GM12872 (cell line): ENCODE data around the gene BRICD5.

Experiments used
- TF ChIP-seq, protein P1 (sequence below): IDR thresholded peaks from 3 replicates; pipeline ENCODE4 v1.5.1; 2011; ENCODE audit warnings: low read depth, mild to moderate bottlenecking, low read length, moderate library complexity; ENCODE audit not compliant: insufficient read depth

Gene BRICD5

GRCh38 chr16:2184962-2185361, 25.7 kb downstream of the BRICD5 start:
- TF ChIP-seq, protein P1, sequence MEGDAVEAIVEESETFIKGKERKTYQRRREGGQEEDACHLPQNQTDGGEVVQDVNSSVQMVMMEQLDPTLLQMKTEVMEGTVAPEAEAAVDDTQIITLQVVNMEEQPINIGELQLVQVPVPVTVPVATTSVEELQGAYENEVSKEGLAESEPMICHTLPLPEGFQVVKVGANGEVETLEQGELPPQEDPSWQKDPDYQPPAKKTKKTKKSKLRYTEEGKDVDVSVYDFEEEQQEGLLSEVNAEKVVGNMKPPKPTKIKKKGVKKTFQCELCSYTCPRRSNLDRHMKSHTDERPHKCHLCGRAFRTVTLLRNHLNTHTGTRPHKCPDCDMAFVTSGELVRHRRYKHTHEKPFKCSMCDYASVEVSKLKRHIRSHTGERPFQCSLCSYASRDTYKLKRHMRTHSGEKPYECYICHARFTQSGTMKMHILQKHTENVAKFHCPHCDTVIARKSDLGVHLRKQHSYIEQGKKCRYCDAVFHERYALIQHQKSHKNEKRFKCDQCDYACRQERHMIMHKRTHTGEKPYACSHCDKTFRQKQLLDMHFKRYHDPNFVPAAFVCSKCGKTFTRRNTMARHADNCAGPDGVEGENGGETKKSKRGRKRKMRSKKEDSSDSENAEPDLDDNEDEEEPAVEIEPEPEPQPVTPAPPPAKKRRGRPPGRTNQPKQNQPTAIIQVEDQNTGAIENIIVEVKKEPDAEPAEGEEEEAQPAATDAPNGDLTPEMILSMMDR, result no peak

- TF ChIP-seq, protein P1, result no peak
Observed at GRCh38 chr16:2184346-2184745, 26.3 kb downstream of the BRICD5 start.

DNA sequence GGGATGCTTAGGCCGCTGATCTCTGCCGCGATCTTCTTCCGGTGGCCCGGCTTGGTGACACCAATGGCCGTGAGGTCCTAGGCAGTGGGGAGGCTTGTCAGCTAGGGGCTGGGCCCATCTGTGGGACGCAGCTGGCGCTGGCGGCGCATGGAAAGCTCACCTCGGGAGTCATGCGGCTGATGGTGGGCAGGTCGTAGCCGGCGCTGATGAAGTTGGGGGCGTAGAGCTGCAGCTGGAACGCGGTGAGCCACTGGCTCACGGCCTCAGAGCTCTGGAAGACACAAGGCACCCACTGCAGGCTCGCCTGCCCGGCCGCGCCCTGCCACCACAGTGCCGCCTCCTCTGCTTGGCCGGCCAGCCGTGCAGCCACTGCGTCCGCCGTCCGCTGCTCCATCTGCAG, 27.0 kb downstream of the BRICD5 start:
- TF ChIP-seq, protein P1, result no peak

- TF ChIP-seq, protein P1, result no peak
Observed at GRCh38 chr16:2181952-2182351, 28.7 kb downstream of the BRICD5 start.

DNA sequence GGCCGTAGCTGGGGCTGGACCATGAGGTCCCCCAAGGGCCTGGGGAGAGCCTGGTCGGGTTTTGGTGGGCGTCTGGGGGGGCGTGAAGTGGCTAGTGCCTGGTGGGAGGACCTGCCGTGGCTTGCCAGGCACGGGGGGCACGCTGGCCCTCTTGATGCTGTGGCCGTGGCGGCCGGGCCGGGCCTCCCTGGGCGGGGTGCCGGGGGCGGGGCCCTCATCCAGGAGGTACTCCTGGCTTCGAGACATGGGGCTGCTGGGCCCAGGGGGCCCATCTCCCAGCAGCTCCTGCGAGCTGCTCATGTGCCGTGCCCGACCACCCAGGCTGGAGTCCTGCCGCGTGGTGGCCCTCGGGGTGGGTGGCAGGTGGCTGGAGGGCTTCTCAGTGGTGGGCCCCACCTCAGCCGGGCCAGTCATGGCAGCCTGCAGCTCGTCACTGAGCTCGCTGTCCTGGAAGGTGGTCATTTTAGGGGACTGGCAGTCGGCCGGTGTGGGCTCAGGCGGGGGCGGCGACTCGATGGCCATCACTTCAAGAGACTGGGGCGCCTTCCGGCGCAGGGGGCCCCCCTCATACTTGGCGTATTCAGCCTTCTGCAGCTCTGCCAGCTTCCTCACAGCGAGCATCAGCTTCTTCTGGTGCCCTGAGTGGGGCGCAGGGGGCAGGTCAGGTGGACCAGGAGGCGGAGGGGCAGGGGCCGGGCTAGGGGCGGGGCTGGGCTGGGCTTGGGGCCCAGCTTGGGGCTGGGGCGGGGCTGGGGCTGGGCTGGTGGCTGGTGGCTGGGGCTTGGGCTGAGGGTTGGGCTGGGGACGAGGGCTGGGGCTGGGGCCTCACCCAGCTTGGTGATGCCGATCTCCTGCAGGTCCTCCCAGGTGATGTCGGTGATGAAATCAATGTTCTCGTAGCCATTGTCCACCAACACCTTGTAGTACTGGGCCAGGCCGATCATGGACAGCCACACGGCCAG, 29.4 kb downstream of the BRICD5 start:
- TF ChIP-seq, protein P1, result no peak

DNA sequence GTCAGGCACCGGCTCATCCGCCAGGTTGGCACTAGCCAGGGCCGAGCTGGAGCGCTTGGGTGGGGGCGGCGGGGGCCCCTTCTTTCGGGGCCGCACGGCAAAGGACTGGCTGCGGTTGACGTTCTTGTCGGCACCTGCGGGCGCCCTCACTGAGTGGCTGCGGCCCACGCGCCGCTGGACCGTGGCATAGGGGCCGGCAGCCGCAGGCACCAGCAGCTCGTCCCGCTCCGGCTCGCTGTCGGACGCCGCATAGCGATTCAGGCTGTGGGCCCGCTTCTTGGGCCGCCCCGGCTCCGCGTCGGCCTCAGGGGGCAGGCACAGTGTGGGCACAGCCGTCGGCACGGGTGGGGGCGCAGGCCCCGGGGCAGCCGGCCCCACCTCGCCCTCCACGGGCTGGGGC, 30.2 kb downstream of the BRICD5 start:
- TF ChIP-seq, protein P1, result no peak

- TF ChIP-seq, protein P1, result no peak
Observed at GRCh38 chr16:2179576-2179975, 31.1 kb downstream of the BRICD5 start.
